ENCODE data around the gene EGLN2.
"Not testable (repeated sequence)": the region's sequence is repeated elsewhere in the genome, so short reads cannot be mapped to it uniquely, and the experiment has no call there.

The EGLN2 gene

GRCh38 chr19:40850277-40850676 lies 51.3 kb downstream of the EGLN2 start, which contains the start of gene CYP2A6:
TSS of gene CYP2A6 (minus strand) at chr19:40850447. CDS start at chr19:40850426, 21 bp downstream.
- DNase-seq, result not testable (repeated sequence)

DNA sequence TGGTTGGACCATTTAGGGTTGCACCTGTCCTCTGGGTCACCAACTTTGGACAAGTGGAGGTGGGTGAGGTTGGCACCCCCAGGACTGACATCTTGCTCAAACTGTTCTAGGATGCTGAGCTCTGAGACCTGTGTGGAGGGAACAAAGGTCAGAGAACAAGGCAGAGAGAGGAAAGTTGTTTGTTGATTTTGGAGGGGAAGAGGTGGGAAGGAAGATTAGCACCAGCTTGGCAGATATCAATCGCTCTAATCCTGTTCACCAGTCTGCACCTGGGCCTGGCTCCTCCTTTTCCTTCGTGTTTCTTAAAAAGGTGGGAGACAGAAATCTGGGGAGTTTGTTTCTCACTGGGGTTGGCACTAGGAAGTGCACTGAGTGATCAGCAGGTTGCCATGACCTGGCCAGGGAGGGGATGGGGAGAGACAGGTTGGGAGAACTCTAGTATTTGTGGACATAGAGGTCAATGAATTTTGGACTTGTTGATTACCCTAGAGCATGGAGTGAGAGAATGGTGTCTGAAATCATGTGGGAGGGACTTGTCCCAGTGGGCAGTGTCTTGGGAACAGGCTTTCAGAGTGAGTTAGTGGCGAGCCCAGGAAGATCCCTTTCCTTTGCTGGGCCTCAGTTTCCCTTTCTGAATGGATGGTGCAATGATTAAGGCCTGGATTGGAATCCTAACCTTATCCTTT lies 53.6 kb downstream of the EGLN2 start:
- not testable (repeated sequence) for DNase-seq

All from SHP77 treated with DMSO at 0.1 percent for 48 hours (cell line).